Vagina (tissue), 2 donors: ENCODE results near the gene ZNF689.

Source experiments
- POLR2A ChIP-seq, 2 donors: fragments of 450-650 bp; IDR thresholded peaks; one replicate each; pipeline ENCODE4 v1.6.1; 2017; ENCODE audit warnings: antibody characterized with exemption in 2 of 2, mild to moderate bottlenecking in 2 of 2, moderate library complexity in 2 of 2
- POLR2AphosphoS5 ChIP-seq, 2 donors: sonication (generic); formaldehyde crosslinking; IDR thresholded peaks; one replicate each; pipeline ENCODE4 v1.9.0; 2017; ENCODE audit warnings: antibody characterized with exemption in 2 of 2, mild to moderate bottlenecking in 2 of 2, low read depth in 1 of 2; ENCODE audit not compliant: insufficient read depth in 1 of 2
- TF ChIP-seq, protein P1 (sequence below), 3 experiments: fragments of 450-650 bp in 2 of 3; fragments of 200-600 bp in 1 of 3; sonication (generic) in 1 of 3; IDR thresholded peaks; one replicate each; pipeline ENCODE4 v1.5.1; 2017 to 2019; ENCODE audit warnings: antibody characterized with exemption in 3 of 3, mild to moderate bottlenecking in 2 of 3, moderate library complexity in 2 of 3

DNA sequence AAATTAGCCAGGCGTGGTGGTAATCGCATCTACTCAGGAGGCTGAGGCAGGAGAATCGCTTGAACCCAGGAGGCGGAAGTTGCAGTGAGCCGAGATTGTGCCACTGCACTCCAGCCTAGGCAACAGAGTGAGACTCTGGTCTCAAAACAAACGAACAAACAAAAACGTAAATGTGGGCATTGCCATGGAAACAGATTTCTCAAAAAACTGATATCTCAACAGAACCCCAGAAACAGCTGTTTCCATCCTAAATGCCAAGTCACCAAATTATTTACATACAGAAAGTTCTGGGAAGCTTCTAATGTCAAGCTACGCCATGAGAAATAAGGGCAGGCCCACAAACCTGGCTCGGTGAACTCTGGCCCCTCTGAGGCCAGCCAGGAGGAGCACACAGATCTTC, 16.0 kb upstream of the ZNF689 start:
- TF ChIP-seq, protein P1, sequence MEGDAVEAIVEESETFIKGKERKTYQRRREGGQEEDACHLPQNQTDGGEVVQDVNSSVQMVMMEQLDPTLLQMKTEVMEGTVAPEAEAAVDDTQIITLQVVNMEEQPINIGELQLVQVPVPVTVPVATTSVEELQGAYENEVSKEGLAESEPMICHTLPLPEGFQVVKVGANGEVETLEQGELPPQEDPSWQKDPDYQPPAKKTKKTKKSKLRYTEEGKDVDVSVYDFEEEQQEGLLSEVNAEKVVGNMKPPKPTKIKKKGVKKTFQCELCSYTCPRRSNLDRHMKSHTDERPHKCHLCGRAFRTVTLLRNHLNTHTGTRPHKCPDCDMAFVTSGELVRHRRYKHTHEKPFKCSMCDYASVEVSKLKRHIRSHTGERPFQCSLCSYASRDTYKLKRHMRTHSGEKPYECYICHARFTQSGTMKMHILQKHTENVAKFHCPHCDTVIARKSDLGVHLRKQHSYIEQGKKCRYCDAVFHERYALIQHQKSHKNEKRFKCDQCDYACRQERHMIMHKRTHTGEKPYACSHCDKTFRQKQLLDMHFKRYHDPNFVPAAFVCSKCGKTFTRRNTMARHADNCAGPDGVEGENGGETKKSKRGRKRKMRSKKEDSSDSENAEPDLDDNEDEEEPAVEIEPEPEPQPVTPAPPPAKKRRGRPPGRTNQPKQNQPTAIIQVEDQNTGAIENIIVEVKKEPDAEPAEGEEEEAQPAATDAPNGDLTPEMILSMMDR (IDR thresholded peaks at IDR 0.05), result no peak
- no peak for TF ChIP-seq POLR2AphosphoS5 (IDR thresholded peaks at IDR 0.05; ENCODE audit: insufficient read depth in 1 of 2, low read depth in 1 of 2)
- TF ChIP-seq POLR2A (IDR thresholded peaks at IDR 0.05), result no peak
